GM21717 (cell line): Measurements from ENCODE around the gene MCTP1.
"Not testable (repeated sequence)": the region's sequence is repeated elsewhere in the genome, so short reads cannot be mapped to it uniquely, and the experiment has no call there.

Experiments used
- ATAC-seq: cut with Tn5 transposase; IDR thresholded peaks from one replicate; pipeline ENCODE4 v1.9.1; 2021; ENCODE audit warnings: mild to moderate bottlenecking, moderate library complexity; ENCODE audit not compliant: unreplicated experiment

MCTP1 gene

DNA sequence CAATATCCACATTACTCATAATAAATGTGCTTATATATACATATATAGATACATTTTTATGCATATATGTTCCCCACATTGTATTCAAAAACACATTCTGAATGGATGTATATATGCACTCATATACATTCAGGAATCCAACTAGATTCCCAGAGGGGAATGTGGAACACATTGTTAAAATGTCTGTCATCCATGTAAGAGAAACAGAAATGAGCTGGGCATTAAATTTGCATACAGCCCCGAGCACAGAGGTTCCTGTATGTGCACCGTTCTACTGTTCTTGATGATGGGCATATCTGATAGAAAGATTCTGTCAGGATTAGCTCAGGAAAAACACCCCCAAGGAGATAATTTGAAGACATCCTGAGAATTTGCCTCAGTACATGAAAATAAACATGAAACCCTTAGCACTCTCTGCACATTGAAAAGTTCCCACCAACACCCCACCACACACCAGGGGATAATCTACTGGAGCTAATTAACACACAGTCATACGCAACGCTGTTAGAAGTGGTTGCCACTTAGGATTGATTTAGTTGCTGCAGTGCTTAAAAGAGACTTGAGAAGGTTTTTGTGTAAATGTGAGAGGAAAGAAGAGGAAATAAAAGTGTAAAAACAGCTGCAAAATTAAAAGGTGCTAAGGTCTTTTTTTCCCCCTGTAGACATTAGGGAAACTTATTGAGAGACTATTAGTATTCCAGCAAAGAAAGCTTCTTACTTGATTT, 443.1 kb downstream of the MCTP1 start:
- ATAC-seq: no peak

DNA sequence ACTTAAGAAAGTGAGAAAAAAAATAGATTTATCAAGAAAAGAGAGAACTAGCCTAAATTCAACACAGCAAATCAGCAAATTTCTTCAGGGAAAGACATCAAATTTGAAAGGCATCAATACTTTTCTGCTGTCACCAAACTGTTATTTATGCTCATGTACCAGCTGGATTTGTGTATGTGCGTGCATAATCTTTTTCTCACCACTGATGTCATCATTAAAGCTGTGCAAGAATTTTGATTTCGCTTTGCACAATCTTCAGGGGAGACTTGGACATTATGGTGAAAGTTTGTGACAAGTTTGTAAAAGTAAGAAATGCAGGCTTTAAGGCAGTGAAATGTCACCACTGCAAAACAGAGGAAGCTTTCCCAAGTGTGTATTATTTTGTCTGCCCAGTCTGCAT, 451.0 kb downstream of the MCTP1 start:
- no peak for ATAC-seq

- ATAC-seq: no peak
Measured at GRCh38 chr5:94832685-94833084, 452.2 kb downstream of the MCTP1 start.

- no peak for ATAC-seq
Measured at GRCh38 chr5:94830520-94830919, 454.4 kb downstream of the MCTP1 start.

GRCh38 chr5:94828222-94828621, 456.7 kb downstream of the MCTP1 start:
- not testable (repeated sequence) for ATAC-seq

DNA sequence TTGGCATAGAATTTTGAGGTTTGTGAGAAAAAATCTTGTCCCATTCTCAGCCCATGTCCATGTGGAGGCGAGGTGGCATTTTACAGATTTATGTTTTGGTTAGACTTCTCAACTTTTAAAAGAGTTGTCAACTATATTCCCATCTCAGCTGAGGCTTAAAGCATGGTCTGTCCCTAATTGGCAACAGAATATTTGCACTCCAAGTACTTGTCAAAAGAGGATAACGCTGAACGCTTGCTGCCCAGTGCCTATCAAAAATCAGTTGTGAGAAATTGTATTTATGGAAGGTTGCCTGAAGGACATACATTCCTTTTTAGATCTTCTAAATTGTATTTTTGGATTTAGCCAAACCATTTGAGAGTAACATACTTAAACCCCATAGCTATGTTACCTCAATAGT, 464.4 kb downstream of the MCTP1 start:
- no peak for ATAC-seq

- ATAC-seq: no peak
Measured at GRCh38 chr5:94818904-94819303, 466.0 kb downstream of the MCTP1 start.

DNA sequence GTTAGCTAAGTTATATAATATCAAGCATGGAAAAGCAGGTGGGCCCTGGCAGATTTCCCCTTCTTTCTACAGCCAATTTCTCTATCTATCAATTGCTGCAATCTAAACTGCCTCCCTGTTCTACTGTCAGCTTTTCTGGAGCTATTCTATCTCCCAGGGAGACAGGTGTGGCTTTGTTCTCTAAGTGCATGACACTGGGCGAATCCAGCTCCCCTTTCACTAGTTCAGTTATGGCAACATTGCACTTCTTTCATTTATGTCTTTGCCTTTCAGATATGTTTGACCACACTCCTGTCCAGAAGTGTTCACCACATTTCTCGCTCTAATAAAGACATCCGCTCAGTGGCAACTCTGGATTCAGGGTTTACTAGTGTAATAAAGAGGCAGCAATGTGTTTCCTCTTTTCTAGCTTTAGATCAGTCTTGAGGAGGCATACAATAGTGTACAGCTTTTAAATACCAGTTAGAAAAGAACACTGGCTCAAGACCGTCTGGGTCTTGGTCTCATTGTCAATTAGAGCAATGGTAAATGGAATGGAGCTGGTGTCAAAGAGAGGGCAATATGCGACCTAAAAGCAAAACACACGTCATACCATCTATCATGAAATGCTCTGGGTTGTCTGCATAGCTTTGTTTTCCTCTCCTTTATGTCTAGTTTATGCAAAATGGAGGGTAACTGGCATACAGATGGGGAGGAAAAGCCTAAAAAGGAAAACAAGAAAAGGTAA, 469.4 kb downstream of the MCTP1 start:
- no peak for ATAC-seq

- ATAC-seq: no peak
Measured at GRCh38 chr5:94812232-94812631, 472.7 kb downstream of the MCTP1 start.

- ATAC-seq: no peak
Measured at GRCh38 chr5:94811331-94811730, 473.6 kb downstream of the MCTP1 start.

DNA sequence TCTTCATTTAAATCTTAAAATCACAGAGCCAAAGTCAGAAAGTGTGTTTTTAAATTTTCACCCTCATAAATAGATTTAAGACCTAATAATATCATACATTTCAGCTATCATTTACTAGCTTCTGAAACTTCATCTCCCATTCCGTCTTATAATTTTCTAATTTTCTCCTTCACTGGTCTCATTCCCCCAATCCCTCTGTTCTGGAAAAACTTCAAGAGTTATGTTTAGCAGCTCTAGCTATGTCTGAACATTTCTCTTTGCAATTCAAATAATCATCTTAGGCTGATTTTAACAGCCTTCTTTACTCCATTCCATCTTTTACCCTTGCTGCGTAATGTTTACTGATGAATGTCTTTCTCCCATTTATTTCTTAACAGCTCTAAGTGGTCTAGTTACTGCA, 474.0 kb downstream of the MCTP1 start:
- no peak for ATAC-seq

GRCh38 chr5:94810281-94810680, 474.6 kb downstream of the MCTP1 start:
- ATAC-seq: no peak

- ATAC-seq: no peak
Measured at GRCh38 chr5:94808497-94808896, 476.4 kb downstream of the MCTP1 start.

DNA sequence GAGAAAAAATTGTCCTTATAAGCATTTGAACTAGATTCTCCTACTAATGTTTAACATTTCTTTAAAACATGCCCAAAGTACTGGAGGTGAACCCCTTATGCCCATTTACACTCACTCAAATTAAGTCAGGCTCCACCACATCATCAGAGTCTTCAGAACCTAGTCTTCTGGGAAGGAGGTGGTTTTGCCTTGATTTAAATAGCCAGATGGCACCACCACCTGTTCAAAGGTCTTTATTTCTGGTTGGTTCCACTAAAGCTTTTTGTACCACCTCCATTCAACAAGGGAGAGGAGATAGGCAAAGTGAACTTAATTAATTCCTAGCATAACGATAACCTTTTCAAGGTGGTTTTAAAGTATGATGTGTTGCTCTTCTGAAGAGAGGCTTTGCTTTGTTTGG, 476.9 kb downstream of the MCTP1 start:
- no peak for ATAC-seq

GRCh38 chr5:94802450-94802849, 482.4 kb downstream of the MCTP1 start:
- no peak for ATAC-seq

GRCh38 chr5:94796586-94796985, 488.3 kb downstream of the MCTP1 start:
- ATAC-seq: no peak

- peak; percentile 49 for ATAC-seq
Measured at GRCh38 chr5:94793816-94794198, 491.1 kb downstream of the MCTP1 start.

- peak; percentile 100 for ATAC-seq
Measured at GRCh38 chr5:94793113-94793815, 491.6 kb downstream of the MCTP1 start.

DNA sequence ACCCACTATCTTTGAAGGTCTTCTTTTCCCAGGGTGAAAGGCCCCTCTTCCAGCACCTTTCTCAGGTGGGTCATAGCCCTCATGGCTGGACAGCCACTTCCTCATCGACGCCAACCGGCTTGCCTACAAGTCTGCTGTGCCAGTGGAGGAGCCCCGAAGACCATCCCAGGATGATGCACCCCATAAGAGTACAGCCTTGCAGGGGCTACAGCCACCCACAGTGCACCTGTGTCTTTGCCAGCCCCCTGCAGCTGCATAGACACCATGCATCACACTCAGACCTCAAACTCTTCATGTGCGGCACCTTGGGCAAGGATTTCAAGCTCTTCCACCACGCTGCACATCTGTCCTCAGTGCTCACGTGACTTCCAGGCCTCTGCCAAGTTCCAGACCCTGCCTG, 493.1 kb downstream of the MCTP1 start:
- ATAC-seq: no peak

- no peak for ATAC-seq
Measured at GRCh38 chr5:94788527-94788926, 496.4 kb downstream of the MCTP1 start.

DNA sequence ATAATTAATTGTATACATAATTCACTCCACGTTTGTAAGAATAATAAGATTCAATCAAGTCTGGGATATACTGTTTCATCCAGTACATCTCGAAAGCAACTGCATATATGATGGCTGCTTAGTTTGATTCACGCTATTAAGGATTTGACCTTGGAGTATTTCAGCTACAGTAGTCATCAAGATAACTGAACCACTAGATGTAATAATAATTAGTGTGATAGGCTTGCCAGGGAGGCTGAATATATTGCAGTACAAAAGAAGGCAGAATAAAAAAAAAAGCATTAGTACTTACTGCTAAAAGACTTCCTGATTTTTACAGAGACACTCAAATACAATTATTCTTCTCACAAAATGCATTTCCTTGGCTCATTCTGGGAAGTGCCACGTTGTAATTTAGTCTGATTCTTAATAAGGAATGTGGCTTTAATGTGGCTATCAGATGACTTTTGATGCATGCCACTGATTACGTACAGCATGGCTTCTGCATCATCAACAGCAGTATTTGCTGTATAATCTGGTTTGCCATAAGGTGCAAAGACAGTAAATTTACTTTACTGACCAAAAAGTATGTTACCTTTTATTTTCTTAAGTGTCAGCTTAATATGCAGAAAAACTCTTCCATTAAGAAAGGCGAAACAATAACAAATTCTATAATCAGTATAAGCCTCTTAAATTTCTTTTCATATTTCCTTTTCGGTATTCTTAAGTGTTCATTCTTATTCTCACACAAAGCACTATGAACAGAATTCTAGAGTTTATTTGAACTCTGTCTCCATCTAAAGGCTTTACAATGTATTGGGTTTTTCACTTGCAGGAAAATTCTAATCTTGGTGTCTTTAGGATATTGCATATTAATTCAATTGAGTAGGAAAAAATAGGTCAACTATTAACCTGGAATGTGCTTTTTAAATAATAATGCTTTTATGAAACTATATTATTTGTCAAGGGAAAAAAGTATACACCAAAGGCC, 500.1 kb downstream of the MCTP1 start:
- ATAC-seq: no peak
